NCI-H2029 treated with DMSO at 0.1 percent for 48 hours (cell line): ENCODE results near the gene SDS.
A peak's percentile ranks its signal among the peaks of the same experiment; 100 is the strongest.

Source experiments
- DNase-seq: peaks from one replicate; lab custom pipeline; 2025; lab: John Stamatoyannopoulos, UW

SDS gene

GRCh38 chr12:113403435-113404415 is at the start of gene SDS:
Gene SDS, minus strand, starts transcription at chr12:113403887. Its CDS starts 4,179 bp downstream, at chr12:113399708.
- peak; percentile 50 for DNase-seq

- no peak for DNase-seq
These were observed 49.6 kb upstream of the SDS start for GRCh38 chr12:113453330-113453729.

GRCh38 chr12:113452458-113452857 is 48.8 kb upstream of the SDS start:
- no peak for DNase-seq

GRCh38 chr12:113449839-113450238 is 46.2 kb upstream of the SDS start:
- no peak for DNase-seq

- no peak for DNase-seq
These were observed 45.6 kb upstream of the SDS start for GRCh38 chr12:113449299-113449698.

GRCh38 chr12:113448873-113449272 is 45.2 kb upstream of the SDS start:
- no peak for DNase-seq

- DNase-seq: no peak
These were observed 42.0 kb upstream of the SDS start for GRCh38 chr12:113445544-113446171.

- no peak for DNase-seq
These were observed 39.4 kb upstream of the SDS start for GRCh38 chr12:113443030-113443539.

- no peak for DNase-seq
These were observed 37.5 kb upstream of the SDS start for GRCh38 chr12:113440947-113441782.

GRCh38 chr12:113440336-113440735 is 36.6 kb upstream of the SDS start:
- DNase-seq: no peak

- no peak for DNase-seq
These were observed 35.9 kb upstream of the SDS start for GRCh38 chr12:113439606-113440030.

GRCh38 chr12:113439301-113439597 is 35.6 kb upstream of the SDS start:
- no peak for DNase-seq

GRCh38 chr12:113438523-113439300 is 35.0 kb upstream of the SDS start:
- no peak for DNase-seq

GRCh38 chr12:113437729-113438100 is 34.0 kb upstream of the SDS start:
- no peak for DNase-seq

- DNase-seq: no peak
These were observed 33.5 kb upstream of the SDS start for GRCh38 chr12:113436993-113437728.

- no peak for DNase-seq
These were observed 32.9 kb upstream of the SDS start for GRCh38 chr12:113436586-113436985.

- no peak for DNase-seq
These were observed 31.7 kb upstream of the SDS start for GRCh38 chr12:113435367-113435766.

GRCh38 chr12:113432986-113433385 is 29.3 kb upstream of the SDS start:
- no peak for DNase-seq

- DNase-seq: no peak
These were observed 24.8 kb upstream of the SDS start for GRCh38 chr12:113428482-113428881.

GRCh38 chr12:113427882-113428281 is 24.2 kb upstream of the SDS start:
- DNase-seq: no peak

GRCh38 chr12:113425960-113426453 is 22.3 kb upstream of the SDS start:
- DNase-seq: no peak
